RCC 7860 (cell line): ENCODE results near the gene MICU1.

ENCODE experiments used
- DNase-seq: peaks from one replicate; pipeline ENCODE4 v3.0.0-alpha.2; 2015; ENCODE audit warnings: low spot score
- FAIRE-seq: peaks from 2 replicates; lab custom pipeline; 2012; peaks lifted over from hg19 to GRCh38; lab: Jason Lieb, UNC

The MICU1 gene

GRCh38 chr10:72319416-72320254, 306.2 kb downstream of the MICU1 start:
- peak; percentile 67 for FAIRE-seq

GRCh38 chr10:72318418-72319262, 307.2 kb downstream of the MICU1 start:
- no peak for DNase-seq

More at GRCh38 chr10:72319416-72320254, 306.2 kb downstream of the MICU1 start:
- DNase-seq: peak; percentile 95

More at GRCh38 chr10:72318418-72319262, 307.2 kb downstream of the MICU1 start:
- FAIRE-seq: no peak
